ENCODE results near the gene CXADR.

GRCh38 chr21:17536381-17536780, 23.5 kb downstream of the CXADR start:
- TF ChIP-seq CTCF (conservative IDR thresholded peaks at IDR 0.05; ENCODE audit: low read length) (no peak), EZH2phosphoT487 (IDR thresholded peaks at IDR 0.05; ENCODE audit: borderline replicate concordance) (no peak)
